Endothelial cell (in vitro differentiated cells): Measurements from ENCODE around the gene NANOG. TPM values are rescaled to one million over a fixed set of nuclear protein-coding genes. Genes with fewer than 3 reads are reported as not detected.
"Not testable (repeated sequence)": the region's sequence is repeated elsewhere in the genome, so short reads cannot be mapped to it uniquely, and the experiment has no call there.

Source experiments
- DNase-seq: peaks from one replicate; pipeline ENCODE4 v3.0.0; 2021; ENCODE audit warnings: low spot score
- H3K27ac Mint-ChIP-seq: one replicate; pipeline ENCODE4 v1.8.0; 2021; ENCODE audit warnings: mixed read lengths, inconsistent platforms; ENCODE audit not compliant: unreplicated experiment
- H3K27me3 Mint-ChIP-seq: one replicate; pipeline ENCODE4 v1.8.0; 2021; ENCODE audit warnings: mild to moderate bottlenecking, moderate library complexity, mixed read lengths, inconsistent platforms; ENCODE audit not compliant: unreplicated experiment
- H3K36me3 Mint-ChIP-seq: one replicate; pipeline ENCODE4 v1.8.0; 2021; ENCODE audit warnings: mild to moderate bottlenecking, low read depth, mixed read lengths, inconsistent platforms; ENCODE audit not compliant: unreplicated experiment
- H3K4me1 Mint-ChIP-seq: one replicate; pipeline ENCODE4 v1.8.0; 2021; ENCODE audit warnings: mild to moderate bottlenecking, mixed read lengths, inconsistent platforms; ENCODE audit not compliant: unreplicated experiment
- H3K4me3 Mint-ChIP-seq: one replicate; pipeline ENCODE4 v1.8.0; 2021; ENCODE audit warnings: mild to moderate bottlenecking, mixed read lengths, inconsistent platforms; ENCODE audit not compliant: unreplicated experiment
- H3K9me3 Mint-ChIP-seq: one replicate; pipeline ENCODE4 v1.8.0; 2021; ENCODE audit warnings: mixed read lengths, inconsistent platforms; ENCODE audit not compliant: unreplicated experiment
- long read RNA-seq: library from polyadenylated mRNA; unstranded; transcript quantifications from one replicate; pipeline ENCODE4 v2.0.0, GENCODE V29; 2020; ENCODE audit not compliant: unreplicated experiment
- total RNA-seq: library from RNA; stranded (reverse); fragmentation: NEBNext Ultra II Directional; extraction: Animal tissue kit (Norgen Biotek cat#: 25700); gene quantifications from one replicate; pipeline ENCODE4 v1.2.1, GENCODE V29; 2021; ENCODE audit not compliant: unreplicated experiment
- TF ChIP-seq, protein P1 (sequence below): fragments of 200-600 bp; sonication (generic); IDR thresholded peaks from one replicate; pipeline ENCODE4 v1.5.0; 2021; ENCODE audit warnings: antibody characterized with exemption; ENCODE audit not compliant: unreplicated experiment

Gene NANOG
- 4.5 TPM for total RNA-seq
- long read RNA-seq, partial matches to known transcripts, result 1 of 2 reads
- long read RNA-seq, other reads (novel, unspliced or antisense), result 1 of 2 reads

DNA sequence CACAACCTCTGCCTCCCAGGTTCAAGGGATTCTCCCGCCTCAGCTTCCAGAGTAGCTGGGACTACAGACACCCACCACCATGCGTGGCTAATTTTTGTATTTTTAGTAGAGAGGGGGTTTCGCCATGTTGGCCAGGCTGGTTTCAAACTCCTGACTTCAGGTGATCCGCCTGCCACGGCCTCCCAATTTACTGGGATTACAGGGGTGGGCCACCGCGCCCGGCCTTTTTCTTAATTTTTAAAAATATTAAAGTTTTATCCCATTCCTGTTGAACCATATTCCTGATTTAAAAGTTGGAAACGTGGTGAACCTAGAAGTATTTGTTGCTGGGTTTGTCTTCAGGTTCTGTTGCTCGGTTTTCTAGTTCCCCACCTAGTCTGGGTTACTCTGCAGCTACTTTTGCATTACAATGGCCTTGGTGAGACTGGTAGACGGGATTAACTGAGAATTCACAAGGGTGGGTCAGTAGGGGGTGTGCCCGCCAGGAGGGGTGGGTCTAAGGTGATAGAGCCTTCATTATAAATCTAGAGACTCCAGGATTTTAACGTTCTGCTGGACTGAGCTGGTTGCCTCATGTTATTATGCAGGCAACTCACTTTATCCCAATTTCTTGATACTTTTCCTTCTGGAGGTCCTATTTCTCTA, at the start of gene NANOG:
Gene NANOG (plus strand): TSS at position 519 of the 645 bp plus-strand sequence. CDS start 213 bp downstream, outside the sequence.
- not testable (repeated sequence) for DNase-seq, H3K4me3 Mint-ChIP-seq, H3K36me3 Mint-ChIP-seq, H3K27ac Mint-ChIP-seq, H3K9me3 Mint-ChIP-seq, H3K27me3 Mint-ChIP-seq
- H3K4me1 Mint-ChIP-seq, result peaks cover 15% of the 10 kb centered on the region

DNA sequence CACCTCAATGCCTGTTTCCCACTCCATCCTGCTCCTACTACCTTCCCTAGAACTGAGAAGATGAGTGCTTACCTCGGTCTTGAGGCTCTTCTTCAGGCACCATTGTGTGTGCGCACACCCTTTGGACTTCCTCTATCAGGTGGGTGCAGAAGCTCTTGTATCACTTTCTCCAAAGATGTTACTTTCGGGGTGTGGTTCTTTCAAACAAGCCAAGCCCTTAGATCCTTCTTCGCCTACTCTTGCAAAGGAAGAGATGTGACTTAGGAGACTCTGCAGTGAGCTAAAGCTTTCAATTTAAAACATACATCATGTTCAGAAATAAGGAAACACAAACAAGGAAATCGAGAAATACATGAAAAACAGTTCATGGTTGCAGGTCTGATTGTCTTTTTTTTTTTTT, 42.0 kb upstream of the NANOG start, which contains the start of gene CLEC4C:
Gene CLEC4C (minus strand): TSS at position 130 of the 400 bp plus-strand sequence. CDS start 27 bp downstream, at position 103.
- peaks cover 2% of the 10 kb centered on the region for H3K27me3 Mint-ChIP-seq
- TF ChIP-seq, protein P1, sequence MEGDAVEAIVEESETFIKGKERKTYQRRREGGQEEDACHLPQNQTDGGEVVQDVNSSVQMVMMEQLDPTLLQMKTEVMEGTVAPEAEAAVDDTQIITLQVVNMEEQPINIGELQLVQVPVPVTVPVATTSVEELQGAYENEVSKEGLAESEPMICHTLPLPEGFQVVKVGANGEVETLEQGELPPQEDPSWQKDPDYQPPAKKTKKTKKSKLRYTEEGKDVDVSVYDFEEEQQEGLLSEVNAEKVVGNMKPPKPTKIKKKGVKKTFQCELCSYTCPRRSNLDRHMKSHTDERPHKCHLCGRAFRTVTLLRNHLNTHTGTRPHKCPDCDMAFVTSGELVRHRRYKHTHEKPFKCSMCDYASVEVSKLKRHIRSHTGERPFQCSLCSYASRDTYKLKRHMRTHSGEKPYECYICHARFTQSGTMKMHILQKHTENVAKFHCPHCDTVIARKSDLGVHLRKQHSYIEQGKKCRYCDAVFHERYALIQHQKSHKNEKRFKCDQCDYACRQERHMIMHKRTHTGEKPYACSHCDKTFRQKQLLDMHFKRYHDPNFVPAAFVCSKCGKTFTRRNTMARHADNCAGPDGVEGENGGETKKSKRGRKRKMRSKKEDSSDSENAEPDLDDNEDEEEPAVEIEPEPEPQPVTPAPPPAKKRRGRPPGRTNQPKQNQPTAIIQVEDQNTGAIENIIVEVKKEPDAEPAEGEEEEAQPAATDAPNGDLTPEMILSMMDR, result no peak
- no peaks in the 10 kb centered on the region for H3K4me1 Mint-ChIP-seq
- no peak for DNase-seq
- H3K9me3 Mint-ChIP-seq, result no peaks in the 10 kb centered on the region
- H3K27ac Mint-ChIP-seq, result no peak within 1 kb of the TSS
- no peaks in the 10 kb centered on the region for H3K36me3 Mint-ChIP-seq
- H3K4me3 Mint-ChIP-seq, result no peak within 1 kb of the TSS

DNA sequence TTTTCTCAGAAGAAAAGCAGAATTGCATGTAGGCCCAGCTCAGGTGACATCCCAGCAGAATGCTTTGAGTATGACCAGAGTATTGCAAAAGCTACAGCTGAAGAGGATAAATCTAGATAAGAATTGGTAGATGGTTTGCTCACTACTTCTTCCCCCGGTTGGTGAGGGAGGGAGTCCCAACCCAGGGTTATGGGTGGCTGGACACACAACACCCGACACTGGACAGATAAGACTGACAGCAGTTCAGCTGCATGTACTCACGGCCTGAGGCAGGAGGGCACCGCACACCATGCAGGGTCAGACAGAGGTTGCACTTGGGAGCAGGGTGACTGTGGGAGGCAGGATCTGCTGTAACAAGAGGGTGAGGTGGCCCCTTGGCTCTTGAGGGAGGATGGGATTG, 40.4 kb upstream of the NANOG start:
- TF ChIP-seq, protein P1, result no peak
- Mint-ChIP-seq H3K27me3 (peaks cover 2% of the 10 kb centered on the region), H3K9me3 (no peaks in the 10 kb centered on the region), H3K36me3 (no peaks in the 10 kb centered on the region), H3K4me3 (no peak overlapping the region), H3K27ac (no peak overlapping the region), H3K4me1 (peaks cover under 1% of the 10 kb centered on the region)
- no peak for DNase-seq

DNA sequence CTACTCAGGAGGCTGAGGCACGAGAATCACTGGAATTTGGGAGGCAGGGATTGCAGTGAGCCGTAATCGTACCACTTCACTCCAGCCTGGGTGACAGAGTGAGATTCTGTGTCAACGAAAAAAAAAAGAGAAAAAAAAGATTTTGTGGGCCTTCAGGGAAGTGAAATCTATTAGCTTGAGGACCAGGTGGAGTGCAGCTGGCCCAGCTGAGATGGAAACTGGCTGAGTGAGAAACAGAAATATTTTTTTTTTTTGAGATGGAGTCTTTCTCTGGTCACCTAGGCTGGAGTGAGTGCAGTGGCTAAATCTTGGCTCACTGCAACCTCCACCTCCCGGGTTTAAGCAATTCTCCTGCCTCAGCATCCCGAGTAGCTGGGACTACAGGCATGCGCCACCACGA, 39.8 kb upstream of the NANOG start:
- TF ChIP-seq, protein P1, result no peak
- DNase-seq, result no peak
- Mint-ChIP-seq H3K36me3 (no peaks in the 10 kb centered on the region), H3K9me3 (no peaks in the 10 kb centered on the region), H3K27me3 (peaks cover 2% of the 10 kb centered on the region), H3K4me1 (peaks cover 3% of the 10 kb centered on the region), H3K27ac (no peak overlapping the region), H3K4me3 (no peak overlapping the region)

DNA sequence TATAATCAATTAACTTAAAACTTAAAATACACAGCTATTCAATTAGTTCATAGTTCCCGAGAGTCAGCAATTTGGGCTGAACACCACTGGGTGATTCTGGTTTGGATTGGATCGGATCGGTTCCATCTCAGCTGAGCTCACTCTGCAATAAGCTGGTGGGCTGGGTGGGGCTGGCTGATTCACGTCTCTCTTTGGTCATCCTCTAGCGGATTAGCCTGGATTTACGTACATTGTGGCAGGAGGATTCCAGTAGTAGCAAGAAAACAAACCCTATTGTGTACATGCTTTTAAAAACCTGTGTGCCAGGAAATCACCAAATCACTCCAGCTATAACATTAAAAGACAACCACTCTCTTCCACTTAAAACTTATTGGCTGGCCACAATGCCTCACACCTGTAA, 38.9 kb upstream of the NANOG start:
- DNase-seq, result no peak
- Mint-ChIP-seq H3K27me3 (peaks cover 2% of the 10 kb centered on the region), H3K27ac (no peak overlapping the region), H3K4me3 (no peak overlapping the region), H3K4me1 (peaks cover 3% of the 10 kb centered on the region), H3K9me3 (no peaks in the 10 kb centered on the region), H3K36me3 (no peaks in the 10 kb centered on the region)
- TF ChIP-seq, protein P1, result no peak
